Gastroesophageal sphincter (tissue), 3 donors: ENCODE data around the gene SYNGR3.

Source experiments
- CTCF ChIP-seq, 4 experiments: fragments of 200-600 bp in 2 of 4; fragments of 450-650 bp in 2 of 4; sonication (generic) in 1 of 4; IDR thresholded peaks; one replicate each; pipeline ENCODE4 v1.5.1; 2017 to 2019; ENCODE audit warnings: antibody characterized with exemption in 4 of 4, mild to moderate bottlenecking in 2 of 4, moderate library complexity in 2 of 4
- POLR2AphosphoS5 ChIP-seq: sonication (generic); formaldehyde crosslinking; IDR thresholded peaks from one replicate; pipeline ENCODE4 v1.6.1; 2017; ENCODE audit warnings: antibody characterized with exemption

- no peak for TF ChIP-seq CTCF (IDR thresholded peaks at IDR 0.05)
- TF ChIP-seq POLR2AphosphoS5 = no peak
Measured at GRCh38 chr16:2028146-2028545, 38.4 kb downstream of the SYNGR3 start.
